Esophagus squamous epithelium (tissue), 5 donors: Measurements from ENCODE around the gene ATF7IP2. TPM values are rescaled to one million over a fixed set of nuclear protein-coding genes. Genes with fewer than 3 reads are reported as not detected.

Experiments
- DNase-seq: peaks from one replicate; lab custom pipeline; 2025; lab: John Stamatoyannopoulos, UW
- H3K27ac ChIP-seq, 4 donors: fragments of 200-600 bp; sonication (generic); one replicate each; pipeline ENCODE4 v1.5.1; 2016 to 2019; ENCODE audit warnings: mild to moderate bottlenecking in 1 of 4
- H3K27me3 ChIP-seq, 4 donors: fragments of 200-600 bp; sonication (generic); 1 replicate in 3 of 4; 2 replicates in 1 of 4; pipeline versions ENCODE4 v1.5.1 to v1.6.0; 2017 to 2021; ENCODE audit warnings: antibody characterized with exemption in 1 of 4
- H3K36me3 ChIP-seq, 3 donors: fragments of 200-600 bp; sonication (generic); one replicate each; pipeline ENCODE4 v1.5.1; 2016 to 2019
- H3K4me1 ChIP-seq, 3 donors: fragments of 200-600 bp; sonication (generic); one replicate each; pipeline ENCODE4 v1.5.1; 2017 to 2019
- H3K4me3 ChIP-seq, 4 donors: fragments of 200-600 bp; sonication (generic); 1 replicate in 3 of 4; 2 replicates in 1 of 4; pipeline ENCODE4 v1.5.1; 2016 to 2019; ENCODE audit warnings: mild to moderate bottlenecking in 2 of 4, moderate library complexity in 1 of 4
- H3K9me3 ChIP-seq, 3 donors: fragments of 200-600 bp; sonication (generic); one replicate each; pipeline ENCODE4 v1.5.1; 2016 to 2019
- POLR2A ChIP-seq, 4 donors: fragments of 450-650 bp; IDR thresholded peaks; one replicate each; pipeline ENCODE4 v1.6.1; 2017; ENCODE audit warnings: antibody characterized with exemption in 4 of 4, mild to moderate bottlenecking in 4 of 4, moderate library complexity in 3 of 4
- WGBS, 2 donors: methylation state at CpG; one replicate each; pipeline ENCODE4 v1.1.5; 2018; 5-methylcytosine and 5-hydroxymethylcytosine counted together
- intact Hi-C: fragments of 100-400 bp; cut with DNase I; formaldehyde crosslinking; loops from one replicate; pipeline ENCODE4 v1.15.0; 2022
- total RNA-seq, 4 donors: library from RNA; depleted of rRNA; stranded (reverse); fragments of >200 nt; gene quantifications; one replicate each; pipeline ENCODE4 v1.1.0, GENCODE V29; 2016
- TF ChIP-seq, protein P1 (sequence below), 6 experiments: fragments of 450-650 bp in 4 of 6; fragments of 200-600 bp in 2 of 6; sonication (generic) in 2 of 6; IDR thresholded peaks; one replicate each; pipeline ENCODE4 v1.5.1; 2016 to 2019; ENCODE audit warnings: antibody characterized with exemption in 6 of 6, mild to moderate bottlenecking in 4 of 6, moderate library complexity in 4 of 6
- donor health status: DM: yes; HTN: yes; CAD: no.

The ATF7IP2 gene
- total RNA-seq, 4 donors from 2014 or later, result 4.1 to 12.2 (median 8.9) TPM

GRCh38 chr16:10521681-10522274 lies 135.9 kb downstream of the ATF7IP2 start:
- Histone ChIP-seq H3K9me3 (no peaks in the 10 kb centered on the region), H3K27ac (no peak overlapping the region), H3K27me3 (no peaks in the 10 kb centered on the region), H3K4me3 (no peak overlapping the region), H3K36me3 (peaks cover 0 to 40% (median 1%) of the 10 kb centered on the region in 3 donors), H3K4me1 (peaks cover 0 to 12% (median 0%) of the 10 kb centered on the region in 3 donors)
- WGBS, 2 donors, result 19 to 29% methylated on average over 8 to 9 of the region's 9 CpGs
- TF ChIP-seq, protein P1, sequence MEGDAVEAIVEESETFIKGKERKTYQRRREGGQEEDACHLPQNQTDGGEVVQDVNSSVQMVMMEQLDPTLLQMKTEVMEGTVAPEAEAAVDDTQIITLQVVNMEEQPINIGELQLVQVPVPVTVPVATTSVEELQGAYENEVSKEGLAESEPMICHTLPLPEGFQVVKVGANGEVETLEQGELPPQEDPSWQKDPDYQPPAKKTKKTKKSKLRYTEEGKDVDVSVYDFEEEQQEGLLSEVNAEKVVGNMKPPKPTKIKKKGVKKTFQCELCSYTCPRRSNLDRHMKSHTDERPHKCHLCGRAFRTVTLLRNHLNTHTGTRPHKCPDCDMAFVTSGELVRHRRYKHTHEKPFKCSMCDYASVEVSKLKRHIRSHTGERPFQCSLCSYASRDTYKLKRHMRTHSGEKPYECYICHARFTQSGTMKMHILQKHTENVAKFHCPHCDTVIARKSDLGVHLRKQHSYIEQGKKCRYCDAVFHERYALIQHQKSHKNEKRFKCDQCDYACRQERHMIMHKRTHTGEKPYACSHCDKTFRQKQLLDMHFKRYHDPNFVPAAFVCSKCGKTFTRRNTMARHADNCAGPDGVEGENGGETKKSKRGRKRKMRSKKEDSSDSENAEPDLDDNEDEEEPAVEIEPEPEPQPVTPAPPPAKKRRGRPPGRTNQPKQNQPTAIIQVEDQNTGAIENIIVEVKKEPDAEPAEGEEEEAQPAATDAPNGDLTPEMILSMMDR (IDR thresholded peaks at IDR 0.05), result peak; percentile 67 to 90 (median 86)
- no peak for TF ChIP-seq POLR2A (IDR thresholded peaks at IDR 0.05)
- intact Hi-C loops, result loop anchor here (2.0 to 5.0 kb wide), 3 partner anchors 51 to 396 kb away; no protein-coding TSS in a partner anchor
- DNase-seq, result no peak

DNA sequence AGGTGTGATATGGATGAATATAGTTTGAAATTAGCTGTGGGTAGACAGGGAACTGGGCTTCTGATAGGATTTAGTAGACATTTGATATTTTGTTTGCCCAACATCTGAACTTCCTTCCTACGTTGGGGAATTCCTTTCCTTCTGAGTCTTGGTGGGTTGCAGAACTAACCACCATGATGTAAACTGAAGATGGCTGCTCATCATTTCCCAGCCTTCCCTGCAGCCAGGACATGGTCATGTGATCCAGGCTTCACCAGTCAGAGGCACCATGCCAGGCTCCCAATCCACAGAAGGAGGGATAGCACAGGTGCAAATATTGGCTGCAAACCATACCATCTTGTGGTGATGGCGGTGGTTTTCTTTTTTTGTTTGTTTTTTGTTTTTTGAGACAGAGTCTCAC lies 137.1 kb downstream of the ATF7IP2 start:
- H3K4me3 ChIP-seq, result no peak overlapping the region

DNA sequence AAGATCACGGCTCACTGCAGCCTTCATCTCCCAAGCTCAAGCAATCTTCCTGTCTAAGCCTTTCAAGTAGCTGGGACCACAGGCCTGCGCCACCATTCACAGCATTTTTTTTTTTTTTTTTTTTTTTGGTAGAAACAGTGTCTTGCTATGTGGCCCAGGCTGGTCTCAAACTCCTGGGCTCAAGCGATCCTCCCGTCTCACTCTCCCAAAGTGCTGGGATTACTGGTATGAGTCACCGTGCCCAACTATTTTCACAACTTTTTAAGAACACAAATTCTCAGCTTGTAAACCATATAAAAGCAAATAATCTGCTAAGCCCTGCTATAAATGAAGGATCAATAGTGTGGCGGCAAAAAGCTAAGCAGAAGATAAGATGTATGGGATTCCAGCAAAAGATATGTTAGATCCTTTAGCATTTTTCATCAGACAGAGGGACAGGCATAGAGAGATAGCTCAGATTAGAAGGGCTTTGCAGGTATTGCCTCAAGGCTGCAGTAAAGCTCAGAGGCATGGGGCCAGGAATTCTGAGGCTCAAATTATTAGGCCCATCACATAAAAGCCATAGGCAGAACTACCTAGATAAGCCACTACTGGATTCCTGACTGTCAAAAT lies 139.5 kb downstream of the ATF7IP2 start:
- intact Hi-C loops, result no loop called here

More for the DNA sequence above, 137.1 kb downstream of the ATF7IP2 start:
- no peaks in the 10 kb centered on the region for H3K9me3 ChIP-seq
- H3K36me3 ChIP-seq, result peaks cover 0 to 51% (median 6%) of the 10 kb centered on the region in 3 donors
- no peak for DNase-seq
- TF ChIP-seq, protein P1 (IDR thresholded peaks at IDR 0.05), result no peak
- no peak for TF ChIP-seq POLR2A (IDR thresholded peaks at IDR 0.05)
- H3K27ac ChIP-seq, result no peak overlapping the region
- intact Hi-C loops, result loop anchor here (2.0 to 5.0 kb wide), 3 partner anchors 49 to 394 kb away; no protein-coding TSS in a partner anchor
- H3K4me1 ChIP-seq, result peaks cover 0 to 12% (median 0%) of the 10 kb centered on the region in 3 donors
- H3K27me3 ChIP-seq, result no peaks in the 10 kb centered on the region
- 71 to 73% methylated on average over 2 of the region's 2 CpGs for WGBS, 2 donors

GRCh38 chr16:10526962-10527361 lies 141.1 kb downstream of the ATF7IP2 start:
- WGBS, 2 donors, result 94 to 95% methylated on average over 7 of the region's 7 CpGs
- peaks cover 6 to 90% (median 8%) of the 10 kb centered on the region in 3 donors for H3K36me3 ChIP-seq

More for the DNA sequence above, 139.5 kb downstream of the ATF7IP2 start:
- 73 to 74% methylated on average over 6 of the region's 6 CpGs for WGBS, 2 donors
- peaks cover 0 to 74% (median 6%) of the 10 kb centered on the region in 3 donors for H3K36me3 ChIP-seq
- DNase-seq, result no peak
- no peak overlapping the region for H3K27ac ChIP-seq
- no peak overlapping the region for H3K4me3 ChIP-seq
- no peaks in the 10 kb centered on the region for H3K9me3 ChIP-seq
- peaks cover 0 to 10% (median 0%) of the 10 kb centered on the region in 3 donors for H3K4me1 ChIP-seq
- no peaks in the 10 kb centered on the region for H3K27me3 ChIP-seq
- TF ChIP-seq, protein P1 (IDR thresholded peaks at IDR 0.05), result no peak
- TF ChIP-seq POLR2A (IDR thresholded peaks at IDR 0.05), result no peak

More at GRCh38 chr16:10526962-10527361, 141.1 kb downstream of the ATF7IP2 start:
- Histone ChIP-seq H3K4me3 (no peak overlapping the region), H3K9me3 (no peaks in the 10 kb centered on the region), H3K4me1 (peaks cover 0 to 6% (median 0%) of the 10 kb centered on the region in 3 donors), H3K27ac (no peak overlapping the region), H3K27me3 (no peaks in the 10 kb centered on the region)
- intact Hi-C loops, result no loop called here
- no peak for DNase-seq
- TF ChIP-seq, protein P1 (IDR thresholded peaks at IDR 0.05), result no peak
- TF ChIP-seq POLR2A (IDR thresholded peaks at IDR 0.05), result no peak
